ENCODE data around the gene AKAP8L.

Gene AKAP8L

DNA sequence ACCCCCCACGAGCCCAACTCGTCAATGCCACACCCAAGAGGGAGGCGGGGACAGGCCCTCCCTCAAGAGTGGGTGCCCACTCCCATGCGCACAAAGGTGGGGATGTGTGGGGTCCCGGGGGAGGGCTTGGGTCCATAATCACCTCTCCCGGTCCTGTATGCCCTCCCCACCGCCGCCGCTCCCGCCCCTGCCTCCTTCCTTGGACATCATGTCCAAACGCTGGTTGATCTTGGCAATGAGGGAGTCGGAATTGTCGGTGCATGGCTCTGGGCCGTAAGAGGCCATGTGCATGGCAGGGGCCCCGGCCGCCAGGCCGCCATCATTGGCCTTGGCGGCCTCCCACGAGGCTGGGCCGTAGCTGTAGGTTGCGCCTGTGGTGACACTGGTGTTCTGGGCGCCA, 45.1 kb downstream of the AKAP8L start:
- peaks cover 12% of the 10 kb centered on the region for H3K36me3 ChIP-seq (ENCODE audit: control insufficient read depth, insufficient read depth, low read length)
- no peak overlapping the region for H2BK15ac ChIP-seq (replicated peaks; ENCODE audit: low read depth)
- no peak overlapping the region for H2AK5ac ChIP-seq (ENCODE audit: low read length)
- no peak overlapping the region for H2BK5ac ChIP-seq (ENCODE audit: low read length)
- H3K56ac ChIP-seq (ENCODE audit: low read length): no peak overlapping the region
- no peak overlapping the region for H4K5ac ChIP-seq (ENCODE audit: low read length)
- H3K27ac ChIP-seq (ENCODE audit: low read depth, low read length): no peak overlapping the region
- H3K9ac ChIP-seq (ENCODE audit: low read length): no peak overlapping the region
- DNase-seq: no peak
- no peaks in the 10 kb centered on the region for H3K27me3 ChIP-seq (ENCODE audit: insufficient read depth, low read length, poor library complexity)
- H3K4ac ChIP-seq (ENCODE audit: low read depth, low read length): no peak overlapping the region
- no peak overlapping the region for H2BK120ac ChIP-seq (ENCODE audit: low read depth, low read length)
- peaks cover 15% of the 10 kb centered on the region for H3K79me1 ChIP-seq (ENCODE audit: low read length)
- WGBS (ENCODE audit: extremely low coverage, insufficient coverage, low lambda C conversion rate): no CpG with 5 or more reads among the region's 22 CpGs
- H3K4me3 ChIP-seq (ENCODE audit: low read length): no peak overlapping the region
- no peak overlapping the region for H3K23ac ChIP-seq (ENCODE audit: low read length)
- no peak overlapping the region for H3K18ac ChIP-seq (ENCODE audit: low read length)
- H3K79me2 ChIP-seq (ENCODE audit: control insufficient read depth, insufficient read depth, low read length): peaks cover 54% of the 10 kb centered on the region
- no peak overlapping the region for H3K4me2 ChIP-seq (ENCODE audit: low read length)
- H3K4me1 ChIP-seq (ENCODE audit: control insufficient read depth, low read depth, low read length): peaks cover 3% of the 10 kb centered on the region
- no peak overlapping the region for H4K8ac ChIP-seq (ENCODE audit: low read depth, low read length)

DNA sequence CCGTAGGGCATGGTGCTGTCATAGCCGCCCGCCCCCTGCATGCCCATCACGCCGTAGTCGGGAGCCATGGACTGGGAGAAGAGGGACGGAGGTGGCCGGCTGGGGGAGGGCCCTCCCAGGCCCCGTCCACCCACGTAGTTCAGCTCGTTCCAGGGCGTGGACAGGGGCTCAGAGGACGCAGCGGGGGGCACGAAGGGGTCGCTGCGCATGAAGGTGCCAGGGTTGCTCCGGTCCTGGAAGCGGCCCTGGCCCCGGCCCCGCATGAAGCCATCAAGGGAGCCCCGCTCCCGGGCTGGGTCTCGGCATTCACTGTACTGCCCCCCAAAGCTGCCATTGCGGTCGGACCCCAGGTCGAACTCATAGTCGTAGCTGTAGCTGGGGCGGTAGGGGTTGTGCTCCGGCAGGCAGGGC, 45.9 kb downstream of the AKAP8L start:
- peaks cover 47% of the 10 kb centered on the region for H3K79me2 ChIP-seq (ENCODE audit: control insufficient read depth, insufficient read depth, low read length)
- H3K4ac ChIP-seq (ENCODE audit: low read depth, low read length): no peak overlapping the region
- peaks cover 12% of the 10 kb centered on the region for H3K79me1 ChIP-seq (ENCODE audit: low read length)
- DNase-seq: no peak
- H3K36me3 ChIP-seq (ENCODE audit: control insufficient read depth, insufficient read depth, low read length): peaks cover 17% of the 10 kb centered on the region
- H3K23ac ChIP-seq (ENCODE audit: low read length): no peak overlapping the region
- no peak overlapping the region for H3K4me3 ChIP-seq (ENCODE audit: low read length)
- H2BK15ac ChIP-seq (replicated peaks; ENCODE audit: low read depth): no peak overlapping the region
- no peak overlapping the region for H2BK5ac ChIP-seq (ENCODE audit: low read length)
- H4K5ac ChIP-seq (ENCODE audit: low read length): no peak overlapping the region
- no peak overlapping the region for H3K4me2 ChIP-seq (ENCODE audit: low read length)
- peaks cover 3% of the 10 kb centered on the region for H3K4me1 ChIP-seq (ENCODE audit: control insufficient read depth, low read depth, low read length)
- no peak overlapping the region for H2BK120ac ChIP-seq (ENCODE audit: low read depth, low read length)
- no peak overlapping the region for H4K8ac ChIP-seq (ENCODE audit: low read depth, low read length)
- WGBS (ENCODE audit: extremely low coverage, insufficient coverage, low lambda C conversion rate): no CpG with 5 or more reads among the region's 30 CpGs
- no peak overlapping the region for H3K18ac ChIP-seq (ENCODE audit: low read length)
- no peak overlapping the region for H2AK5ac ChIP-seq (ENCODE audit: low read length)
- H3K27ac ChIP-seq (ENCODE audit: low read depth, low read length): no peak overlapping the region
- no peak overlapping the region for H3K9ac ChIP-seq (ENCODE audit: low read length)
- no peak overlapping the region for H3K56ac ChIP-seq (ENCODE audit: low read length)
- H3K27me3 ChIP-seq (ENCODE audit: insufficient read depth, low read length, poor library complexity): no peaks in the 10 kb centered on the region

DNA sequence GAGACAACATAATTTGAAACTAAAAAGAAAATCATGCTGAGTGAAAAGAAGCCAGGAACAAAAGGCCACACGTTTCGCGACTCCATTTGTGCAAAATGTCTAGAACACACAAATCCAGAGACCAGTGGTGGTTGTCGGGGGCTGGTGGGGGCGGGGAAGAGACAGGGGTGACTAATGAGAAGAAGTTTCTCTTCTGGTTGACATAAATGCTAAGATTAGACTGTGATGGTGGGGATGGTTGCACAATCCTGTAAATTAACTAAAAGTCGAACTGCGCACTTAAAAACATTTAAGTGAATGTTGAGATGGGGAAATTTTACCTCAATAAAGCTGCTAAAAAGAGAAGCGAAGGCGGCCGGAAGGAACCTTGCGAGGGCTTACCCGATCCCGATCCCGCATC, 46.3 kb downstream of the AKAP8L start:
- no peak overlapping the region for H2BK5ac ChIP-seq (ENCODE audit: low read length)
- no peak overlapping the region for H3K4me3 ChIP-seq (ENCODE audit: low read length)
- H3K27ac ChIP-seq (ENCODE audit: low read depth, low read length): no peak overlapping the region

DNA sequence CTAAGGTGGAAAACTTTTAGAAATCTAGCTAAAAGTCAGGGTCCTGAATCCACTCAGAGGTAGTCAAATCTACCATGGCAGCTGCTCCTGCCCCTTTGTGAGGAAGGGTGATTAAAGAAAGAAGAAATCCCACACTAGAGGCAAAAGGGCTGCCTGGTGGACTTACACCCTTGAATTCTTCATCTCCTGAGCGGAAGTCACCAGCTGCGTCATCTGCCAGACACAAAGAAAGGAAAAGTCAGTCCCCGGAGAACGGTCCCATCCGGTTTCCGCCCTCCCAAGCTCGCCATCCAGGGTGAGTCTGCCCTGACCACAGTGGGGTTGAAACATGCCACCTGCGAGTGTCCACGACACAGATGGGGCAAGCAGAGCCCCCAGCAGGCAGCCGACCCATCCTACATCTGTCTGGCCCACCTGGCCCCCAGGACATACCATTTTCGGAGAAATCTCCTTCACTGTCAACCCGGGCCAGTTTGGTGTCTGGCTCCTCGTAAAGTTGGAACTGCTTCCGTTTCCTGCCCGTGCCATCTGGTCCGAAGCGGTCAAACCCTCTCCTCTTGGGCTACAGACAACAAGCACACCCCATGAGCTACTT, 46.9 kb downstream of the AKAP8L start:
- Histone ChIP-seq H3K4me1 (ENCODE audit: control insufficient read depth, low read depth, low read length) (no peaks in the 10 kb centered on the region), H3K36me3 (ENCODE audit: control insufficient read depth, insufficient read depth, low read length) (peaks cover 18% of the 10 kb centered on the region), H3K4ac (ENCODE audit: low read depth, low read length) (no peak overlapping the region), H4K8ac (ENCODE audit: low read depth, low read length) (no peak overlapping the region), H2BK5ac (ENCODE audit: low read length) (no peak overlapping the region), H4K5ac (ENCODE audit: low read length) (no peak overlapping the region), H2BK120ac (ENCODE audit: low read depth, low read length) (no peak overlapping the region), H3K56ac (ENCODE audit: low read length) (no peak overlapping the region), H3K79me2 (ENCODE audit: control insufficient read depth, insufficient read depth, low read length) (peaks cover 38% of the 10 kb centered on the region), H3K27ac (ENCODE audit: low read depth, low read length) (no peak overlapping the region), H3K4me2 (ENCODE audit: low read length) (no peak overlapping the region), H3K18ac (ENCODE audit: low read length) (no peak overlapping the region), H2BK15ac (replicated peaks; ENCODE audit: low read depth) (no peak overlapping the region), H3K4me3 (ENCODE audit: low read length) (no peak overlapping the region), H3K9ac (ENCODE audit: low read length) (no peak overlapping the region), H2AK5ac (ENCODE audit: low read length) (no peak overlapping the region), H3K79me1 (ENCODE audit: low read length) (peaks cover 12% of the 10 kb centered on the region), H3K23ac (ENCODE audit: low read length) (no peak overlapping the region), H3K27me3 (ENCODE audit: insufficient read depth, low read length, poor library complexity) (no peaks in the 10 kb centered on the region)
- no peak for DNase-seq
- WGBS (ENCODE audit: extremely low coverage, insufficient coverage, low lambda C conversion rate): no CpG with 5 or more reads among the region's 17 CpGs

More for the DNA sequence above, 46.3 kb downstream of the AKAP8L start:
- Histone ChIP-seq H3K23ac (ENCODE audit: low read length) (no peak overlapping the region), H2BK120ac (ENCODE audit: low read depth, low read length) (no peak overlapping the region), H3K4me2 (ENCODE audit: low read length) (no peak overlapping the region), H4K8ac (ENCODE audit: low read depth, low read length) (no peak overlapping the region), H3K4ac (ENCODE audit: low read depth, low read length) (no peak overlapping the region), H4K5ac (ENCODE audit: low read length) (no peak overlapping the region), H3K79me1 (ENCODE audit: low read length) (peaks cover 12% of the 10 kb centered on the region), H3K18ac (ENCODE audit: low read length) (no peak overlapping the region), H3K56ac (ENCODE audit: low read length) (no peak overlapping the region), H3K79me2 (ENCODE audit: control insufficient read depth, insufficient read depth, low read length) (peaks cover 43% of the 10 kb centered on the region), H2BK15ac (replicated peaks; ENCODE audit: low read depth) (no peak overlapping the region), H2AK5ac (ENCODE audit: low read length) (no peak overlapping the region), H3K9ac (ENCODE audit: low read length) (no peak overlapping the region), H3K36me3 (ENCODE audit: control insufficient read depth, insufficient read depth, low read length) (peaks cover 18% of the 10 kb centered on the region), H3K27me3 (ENCODE audit: insufficient read depth, low read length, poor library complexity) (no peaks in the 10 kb centered on the region), H3K4me1 (ENCODE audit: control insufficient read depth, low read depth, low read length) (peaks cover 3% of the 10 kb centered on the region)
- WGBS (ENCODE audit: extremely low coverage, insufficient coverage, low lambda C conversion rate): no CpG with 5 or more reads among the region's 14 CpGs
- no peak for DNase-seq

DNA sequence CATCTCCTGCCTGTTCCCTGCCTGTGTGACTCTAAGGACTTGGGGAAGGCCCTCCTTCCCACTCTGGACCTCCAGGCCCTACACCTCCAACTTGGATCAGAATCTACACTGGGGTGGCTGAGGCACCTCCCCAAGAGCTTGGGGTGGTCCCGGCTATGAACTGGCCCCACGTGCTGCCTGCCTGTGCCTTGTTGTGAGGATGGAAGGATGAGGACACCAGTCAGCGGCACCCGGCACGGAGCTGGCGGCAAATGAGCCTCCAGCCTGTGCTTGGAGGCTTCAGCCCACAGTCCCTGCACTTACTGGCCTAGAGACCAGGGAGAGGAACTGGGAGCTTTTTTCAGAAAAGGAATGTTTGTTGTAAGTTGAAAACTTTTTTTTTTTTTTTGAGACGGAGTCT, 47.7 kb downstream of the AKAP8L start:
- H3K23ac ChIP-seq (ENCODE audit: low read length): no peak overlapping the region
- H2BK5ac ChIP-seq (ENCODE audit: low read length): no peak overlapping the region
- no peak overlapping the region for H3K9ac ChIP-seq (ENCODE audit: low read length)
- H3K18ac ChIP-seq (ENCODE audit: low read length): no peak overlapping the region
- H3K4me1 ChIP-seq (ENCODE audit: control insufficient read depth, low read depth, low read length): no peaks in the 10 kb centered on the region
- DNase-seq: no peak
- no peak overlapping the region for H2BK120ac ChIP-seq (ENCODE audit: low read depth, low read length)
- no peak overlapping the region for H4K5ac ChIP-seq (ENCODE audit: low read length)
- H3K79me2 ChIP-seq (ENCODE audit: control insufficient read depth, insufficient read depth, low read length): peaks cover 30% of the 10 kb centered on the region
- no peak overlapping the region for H3K27ac ChIP-seq (ENCODE audit: low read depth, low read length)
- WGBS (ENCODE audit: extremely low coverage, insufficient coverage, low lambda C conversion rate): no CpG with 5 or more reads among the region's 7 CpGs
- no peak overlapping the region for H3K4me3 ChIP-seq (ENCODE audit: low read length)
- H3K4ac ChIP-seq (ENCODE audit: low read depth, low read length): no peak overlapping the region
- no peak overlapping the region for H2BK15ac ChIP-seq (replicated peaks; ENCODE audit: low read depth)
- no peak overlapping the region for H2AK5ac ChIP-seq (ENCODE audit: low read length)
- H3K79me1 ChIP-seq (ENCODE audit: low read length): peaks cover 10% of the 10 kb centered on the region
- no peak overlapping the region for H3K4me2 ChIP-seq (ENCODE audit: low read length)
- H4K8ac ChIP-seq (ENCODE audit: low read depth, low read length): no peak overlapping the region
- no peaks in the 10 kb centered on the region for H3K27me3 ChIP-seq (ENCODE audit: insufficient read depth, low read length, poor library complexity)
- H3K36me3 ChIP-seq (ENCODE audit: control insufficient read depth, insufficient read depth, low read length): peaks cover 18% of the 10 kb centered on the region
- H3K56ac ChIP-seq (ENCODE audit: low read length): no peak overlapping the region

DNA sequence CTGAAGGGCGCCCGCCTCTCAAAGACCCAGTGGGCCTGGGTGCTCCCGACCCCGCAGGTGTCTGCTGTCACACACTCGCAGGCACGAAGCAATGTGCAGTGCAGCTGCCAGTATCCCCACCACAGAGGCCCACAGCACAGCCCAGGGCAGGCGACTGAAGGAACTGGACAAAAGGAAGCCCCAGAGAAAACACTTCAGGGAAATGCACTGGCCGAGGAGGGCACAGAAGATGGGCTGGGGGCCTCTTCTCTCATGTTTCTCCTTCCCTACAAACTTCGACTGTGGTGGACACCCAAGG, 49.2 kb downstream of the AKAP8L start:
- Histone ChIP-seq H3K27ac (ENCODE audit: low read depth, low read length) (no peak overlapping the region), H3K4ac (ENCODE audit: low read depth, low read length) (no peak overlapping the region), H4K8ac (ENCODE audit: low read depth, low read length) (no peak overlapping the region), H2BK5ac (ENCODE audit: low read length) (no peak overlapping the region), H3K4me2 (ENCODE audit: low read length) (no peak overlapping the region), H3K27me3 (ENCODE audit: insufficient read depth, low read length, poor library complexity) (no peaks in the 10 kb centered on the region), H3K79me1 (ENCODE audit: low read length) (peaks cover 9% of the 10 kb centered on the region), H3K36me3 (ENCODE audit: control insufficient read depth, insufficient read depth, low read length) (peaks cover 24% of the 10 kb centered on the region), H3K4me3 (ENCODE audit: low read length) (no peak overlapping the region), H3K56ac (ENCODE audit: low read length) (no peak overlapping the region), H2BK15ac (replicated peaks; ENCODE audit: low read depth) (no peak overlapping the region), H3K79me2 (ENCODE audit: control insufficient read depth, insufficient read depth, low read length) (peaks cover 18% of the 10 kb centered on the region), H3K9ac (ENCODE audit: low read length) (no peak overlapping the region), H3K4me1 (ENCODE audit: control insufficient read depth, low read depth, low read length) (no peaks in the 10 kb centered on the region), H2BK120ac (ENCODE audit: low read depth, low read length) (no peak overlapping the region), H2AK5ac (ENCODE audit: low read length) (no peak overlapping the region), H3K18ac (ENCODE audit: low read length) (no peak overlapping the region), H3K23ac (ENCODE audit: low read length) (no peak overlapping the region), H4K5ac (ENCODE audit: low read length) (no peak overlapping the region)
- no CpG with 5 or more reads among the region's 9 CpGs for WGBS (ENCODE audit: extremely low coverage, insufficient coverage, low lambda C conversion rate)
- no peak for DNase-seq
